Stimulated activated CD4-positive, alpha-beta T cell treated with anti-CD3 and anti-CD28 coated beads, Interleukin-15, amount 100 ng/mL, for 48 hours (primary cell): ENCODE data around the gene APCDD1L.
"Not testable (repeated sequence)": the region's sequence is repeated elsewhere in the genome, so short reads cannot be mapped to it uniquely, and the experiment has no call there.

ENCODE experiments used
- DNase-seq, 2 donors: peaks; one replicate each; pipeline ENCODE4 v3.0.0-alpha.2; 2020; ENCODE audit warnings: low read depth in 2 of 2

APCDD1L gene

DNA sequence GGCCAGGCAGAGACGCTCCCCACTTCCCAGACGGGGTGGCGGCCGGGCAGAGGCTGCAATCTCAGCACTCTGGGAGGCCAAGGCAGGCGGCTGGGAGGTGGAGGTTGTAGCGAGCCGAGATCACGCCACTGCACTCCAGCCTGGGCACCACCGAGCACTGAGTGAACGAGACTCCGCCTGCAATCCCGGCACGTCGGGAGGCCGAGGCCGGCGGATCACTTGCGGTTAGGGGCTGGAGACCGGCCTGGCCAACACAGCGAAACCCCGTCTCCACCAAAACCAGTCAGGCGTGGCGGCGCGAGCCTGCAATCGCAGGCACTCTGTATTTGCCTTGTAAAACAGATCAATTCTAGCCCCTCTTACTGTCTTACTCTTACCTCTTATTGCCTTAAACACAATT, 100.4 kb downstream of the APCDD1L start:
- not testable (repeated sequence) for DNase-seq

DNA sequence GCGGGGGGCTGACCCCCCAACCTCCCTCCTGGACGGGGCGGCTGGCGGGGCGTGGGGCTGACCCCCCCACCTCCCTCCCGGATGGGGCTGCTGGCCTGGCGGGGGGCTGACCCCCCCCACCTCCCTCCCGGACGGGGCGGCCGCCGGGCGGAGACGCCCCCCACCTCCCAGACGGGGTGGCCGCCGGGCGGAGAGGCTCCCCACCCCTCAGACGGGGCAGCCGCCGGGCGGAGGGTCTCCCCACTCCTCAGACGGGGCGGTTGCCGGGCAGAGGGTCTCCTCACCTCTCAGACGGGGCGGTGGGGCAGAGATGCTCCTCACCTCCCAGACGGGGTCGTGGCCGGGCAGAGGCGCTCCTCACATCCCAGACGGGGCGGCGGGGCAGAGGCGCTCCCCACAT, 101.0 kb downstream of the APCDD1L start:
- DNase-seq: not testable (repeated sequence)
